ENCODE data around the gene IREB2. TPM values are rescaled to one million over a fixed set of nuclear protein-coding genes. Genes with fewer than 3 reads are reported as not detected.

IREB2 gene
- total and polyA plus RNA-seq, 4 donors, result 7.9 to 49.4 (median 22.0) TPM

- 79 to 83% methylated on average over 4 of the region's 4 CpGs for WGBS, 2 donors
- H3K36me3 ChIP-seq (ENCODE audit: control insufficient read depth in 1 of 2, insufficient read depth in 2 of 2, low read length in 1 of 2), result peaks cover 0 to 2% of the 10 kb centered on the region in 2 donors
- H3K9me3 ChIP-seq (ENCODE audit: control insufficient read depth, low read length), result no peaks in the 10 kb centered on the region
- intact Hi-C loops (cut with DNase I), result no loop called here
- DNase-seq (no peak), ATAC-seq (ENCODE audit: low FRiP score) (peak; percentile 54)
- H3K27ac ChIP-seq (ENCODE audit: low read depth in 1 of 2, low read length in 2 of 2), result no peak overlapping the region
- H3K4me3 ChIP-seq (ENCODE audit: low read length in 2 of 2), result no peak overlapping the region
- no peaks in the 10 kb centered on the region for H3K4me1 ChIP-seq (ENCODE audit: control insufficient read depth in 1 of 2, insufficient read depth in 2 of 2, low read length in 2 of 2)
- no peaks in the 10 kb centered on the region for H3K27me3 ChIP-seq (ENCODE audit: control insufficient read depth in 1 of 2, insufficient read depth in 2 of 2, low read length in 1 of 2)
These were observed 10.6 kb downstream of the IREB2 start for GRCh38 chr15:78448441-78449219.

- H3K27ac ChIP-seq (ENCODE audit: low read depth in 1 of 2, low read length in 2 of 2), result no peak overlapping the region
- no peak overlapping the region for H3K4me3 ChIP-seq (ENCODE audit: low read length in 2 of 2)
- ATAC-seq (ENCODE audit: low FRiP score) (no peak), DNase-seq (no peak)
- no peaks in the 10 kb centered on the region for H3K27me3 ChIP-seq (ENCODE audit: control insufficient read depth in 1 of 2, insufficient read depth in 2 of 2, low read length in 1 of 2)
- peaks cover 0 to 2% of the 10 kb centered on the region in 2 donors for H3K36me3 ChIP-seq (ENCODE audit: control insufficient read depth in 1 of 2, insufficient read depth in 2 of 2, low read length in 1 of 2)
- H3K9me3 ChIP-seq (ENCODE audit: control insufficient read depth, low read length), result no peaks in the 10 kb centered on the region
- intact Hi-C loops (cut with DNase I), result no loop called here
- 69 to 72% methylated on average over 8 of the region's 8 CpGs for WGBS, 2 donors
- peaks cover 0 to 3% of the 10 kb centered on the region in 2 donors for H3K4me1 ChIP-seq (ENCODE audit: control insufficient read depth in 1 of 2, insufficient read depth in 2 of 2, low read length in 2 of 2)
These were observed 11.4 kb downstream of the IREB2 start for GRCh38 chr15:78449220-78449999.

GRCh38 chr15:78450285-78450858 lies 12.4 kb downstream of the IREB2 start:
- Histone ChIP-seq H3K36me3 (ENCODE audit: control insufficient read depth in 1 of 2, insufficient read depth in 2 of 2, low read length in 1 of 2) (peaks cover 0 to 2% of the 10 kb centered on the region in 2 donors), H3K27ac (ENCODE audit: low read depth in 1 of 2, low read length in 2 of 2) (no peak overlapping the region), H3K9me3 (ENCODE audit: control insufficient read depth, low read length) (no peaks in the 10 kb centered on the region), H3K4me3 (ENCODE audit: low read length in 2 of 2) (no peak overlapping the region), H3K4me1 (ENCODE audit: control insufficient read depth in 1 of 2, insufficient read depth in 2 of 2, low read length in 2 of 2) (peaks cover 0 to 8% of the 10 kb centered on the region in 2 donors), H3K27me3 (ENCODE audit: control insufficient read depth in 1 of 2, insufficient read depth in 2 of 2, low read length in 1 of 2) (no peaks in the 10 kb centered on the region)
- DNase-seq, result no peak
- WGBS, 2 donors, result 62 to 78% methylated on average over 5 of the region's 5 CpGs
- intact Hi-C loops (cut with DNase I), result no loop called here
- ATAC-seq (ENCODE audit: low FRiP score), result no peak

GRCh38 chr15:78452485-78452884 lies 14.5 kb downstream of the IREB2 start:
- no peak overlapping the region for H3K4me3 ChIP-seq (ENCODE audit: low read length in 2 of 2)
- ATAC-seq (ENCODE audit: low FRiP score) (no peak), DNase-seq (no peak)
- H3K27me3 ChIP-seq (ENCODE audit: control insufficient read depth in 1 of 2, insufficient read depth in 2 of 2, low read length in 1 of 2), result no peaks in the 10 kb centered on the region
- peaks cover 0 to 8% of the 10 kb centered on the region in 2 donors for H3K4me1 ChIP-seq (ENCODE audit: control insufficient read depth in 1 of 2, insufficient read depth in 2 of 2, low read length in 2 of 2)
- no peaks in the 10 kb centered on the region for H3K36me3 ChIP-seq (ENCODE audit: control insufficient read depth in 1 of 2, insufficient read depth in 2 of 2, low read length in 1 of 2)
- no peaks in the 10 kb centered on the region for H3K9me3 ChIP-seq (ENCODE audit: control insufficient read depth, low read length)
- no peak overlapping the region for H3K27ac ChIP-seq (ENCODE audit: low read depth in 1 of 2, low read length in 2 of 2)
- 96 to 97% methylated on average over 3 of the region's 3 CpGs for whole genome bisulfite sequencing, 2 donors
- intact Hi-C loops (cut with DNase I), result no loop called here

GRCh38 chr15:78453447-78453846 lies 15.4 kb downstream of the IREB2 start:
- Histone ChIP-seq H3K9me3 (ENCODE audit: control insufficient read depth, low read length) (no peaks in the 10 kb centered on the region), H3K27me3 (ENCODE audit: control insufficient read depth in 1 of 2, insufficient read depth in 2 of 2, low read length in 1 of 2) (no peaks in the 10 kb centered on the region), H3K4me1 (ENCODE audit: control insufficient read depth in 1 of 2, insufficient read depth in 2 of 2, low read length in 2 of 2) (peaks cover 0 to 11% of the 10 kb centered on the region in 2 donors), H3K27ac (ENCODE audit: low read depth in 1 of 2, low read length in 2 of 2) (no peak overlapping the region), H3K4me3 (ENCODE audit: low read length in 2 of 2) (no peak overlapping the region), H3K36me3 (ENCODE audit: control insufficient read depth in 1 of 2, insufficient read depth in 2 of 2, low read length in 1 of 2) (no peaks in the 10 kb centered on the region)
- ATAC-seq (ENCODE audit: low FRiP score) (no peak), DNase-seq (no peak)
- WGBS, 2 donors, result 50 to 63% methylated on average over 2 of the region's 2 CpGs
- intact Hi-C loops (cut with DNase I), result no loop called here

GRCh38 chr15:78454992-78455391 lies 17.0 kb downstream of the IREB2 start:
- H3K4me1 ChIP-seq (ENCODE audit: control insufficient read depth in 1 of 2, insufficient read depth in 2 of 2, low read length in 2 of 2), result peaks cover 0 to 11% of the 10 kb centered on the region in 2 donors
- H3K4me3 ChIP-seq (ENCODE audit: low read length in 2 of 2), result no peak overlapping the region
- ATAC-seq (ENCODE audit: low FRiP score) (no peak), DNase-seq (no peak)
- no peaks in the 10 kb centered on the region for H3K27me3 ChIP-seq (ENCODE audit: control insufficient read depth in 1 of 2, insufficient read depth in 2 of 2, low read length in 1 of 2)
- H3K27ac ChIP-seq (ENCODE audit: low read depth in 1 of 2, low read length in 2 of 2), result no peak overlapping the region
- no peaks in the 10 kb centered on the region for H3K9me3 ChIP-seq (ENCODE audit: control insufficient read depth, low read length)
- intact Hi-C loops (cut with DNase I), result no loop called here
- 91 to 93% methylated on average over 5 of the region's 5 CpGs for WGBS, 2 donors
- H3K36me3 ChIP-seq (ENCODE audit: control insufficient read depth in 1 of 2, insufficient read depth in 2 of 2, low read length in 1 of 2), result no peaks in the 10 kb centered on the region

- peak; percentile 78 for ATAC-seq (ENCODE audit: low FRiP score)
- Histone ChIP-seq H3K36me3 (ENCODE audit: control insufficient read depth in 1 of 2, insufficient read depth in 2 of 2, low read length in 1 of 2) (no peaks in the 10 kb centered on the region), H3K27me3 (ENCODE audit: control insufficient read depth in 1 of 2, insufficient read depth in 2 of 2, low read length in 1 of 2) (no peaks in the 10 kb centered on the region), H3K27ac (ENCODE audit: low read depth in 1 of 2, low read length in 2 of 2) (no peak overlapping the region), H3K4me3 (ENCODE audit: low read length in 2 of 2) (no peak overlapping the region), H3K4me1 (ENCODE audit: control insufficient read depth in 1 of 2, insufficient read depth in 2 of 2, low read length in 2 of 2) (peaks cover 0 to 11% of the 10 kb centered on the region in 2 donors), H3K9me3 (ENCODE audit: control insufficient read depth, low read length) (no peaks in the 10 kb centered on the region)
- intact Hi-C loops (cut with DNase I), result no loop called here
- DNase-seq, result no peak
- 5 to 13% methylated on average over 3 of the region's 3 CpGs for WGBS, 2 donors
These were observed 17.7 kb downstream of the IREB2 start for GRCh38 chr15:78455749-78456148.

- intact Hi-C loops (cut with DNase I), result no loop called here
- no peaks in the 10 kb centered on the region for H3K36me3 ChIP-seq (ENCODE audit: control insufficient read depth in 1 of 2, insufficient read depth in 2 of 2, low read length in 1 of 2)
- no peaks in the 10 kb centered on the region for H3K27me3 ChIP-seq (ENCODE audit: control insufficient read depth in 1 of 2, insufficient read depth in 2 of 2, low read length in 1 of 2)
- ATAC-seq (ENCODE audit: low FRiP score) (no peak), DNase-seq (no peak)
- WGBS, 2 donors, result 88 to 93% methylated on average over 7 of the region's 7 CpGs
- H3K4me1 ChIP-seq (ENCODE audit: control insufficient read depth in 1 of 2, insufficient read depth in 2 of 2, low read length in 2 of 2), result peaks cover 0 to 13% of the 10 kb centered on the region in 2 donors
- no peaks in the 10 kb centered on the region for H3K9me3 ChIP-seq (ENCODE audit: control insufficient read depth, low read length)
- H3K27ac ChIP-seq (ENCODE audit: low read depth in 1 of 2, low read length in 2 of 2), result no peak overlapping the region
- no peak overlapping the region for H3K4me3 ChIP-seq (ENCODE audit: low read length in 2 of 2)
These were observed 18.4 kb downstream of the IREB2 start for GRCh38 chr15:78456426-78456825.

All from aorta (tissue), 5 donors.